AG04450 (cell line): ENCODE data around the gene CCDC196. TPM values are rescaled to one million over a fixed set of nuclear protein-coding genes. Genes with fewer than 3 reads are reported as not detected.

ENCODE experiments used
- CTCF ChIA-PET: fragments of 300-600, 350-600 bp; formaldehyde crosslinking; extraction: SDS; loops from one replicate; lab custom pipeline; 2022; ENCODE audit warnings: antibody characterized with exemption, inconsistent platforms; lab: Charles Lee
- POLR2A ChIA-PET: fragments of 350-600 bp; formaldehyde crosslinking; extraction: SDS; loops from one replicate; lab custom pipeline; 2021; ENCODE audit warnings: antibody characterized with exemption, inconsistent platforms; lab: Yijun Ruan, JAX
- DNase-seq: peaks from one replicate; pipeline ENCODE4 v3.0.0-alpha.2; 2011; ENCODE audit warnings: low read depth, low spot score
- H3K27ac ChIP-seq: one replicate; pipeline ENCODE4 v1.5.1; 2012; ENCODE audit warnings: low read depth, low read length, control low read depth
- H3K27me3 ChIP-seq: one replicate; pipeline ENCODE4 v1.6.0; 2012; ENCODE audit warnings: low read length; ENCODE audit not compliant: control insufficient read depth, insufficient read depth
- H3K4me3 ChIP-seq: 2 replicates; pipeline ENCODE4 v1.5.1; 2011; ENCODE audit warnings: mild to moderate bottlenecking, low read depth, low read length, control low read depth
- H3K9me3 ChIP-seq: 2 replicates; pipeline ENCODE4 v1.5.1; 2012; ENCODE audit warnings: low read length; ENCODE audit not compliant: control insufficient read depth, insufficient read depth
- CTCF ChIP-seq: IDR thresholded peaks from 2 replicates; pipeline ENCODE4 v1.5.1; 2011; ENCODE audit warnings: low read depth, low read length, control low read depth, inconsistent platforms
- polyA plus RNA-seq: library from polyadenylated mRNA; depleted of rRNA; stranded (reverse); fragments of >200 nt; gene quantifications from 2 replicates; pipeline ENCODE4 v1.2.3, GENCODE V29; 2011

The CCDC196 gene
- polyA plus RNA-seq, 1 experiment = not detected

DNA sequence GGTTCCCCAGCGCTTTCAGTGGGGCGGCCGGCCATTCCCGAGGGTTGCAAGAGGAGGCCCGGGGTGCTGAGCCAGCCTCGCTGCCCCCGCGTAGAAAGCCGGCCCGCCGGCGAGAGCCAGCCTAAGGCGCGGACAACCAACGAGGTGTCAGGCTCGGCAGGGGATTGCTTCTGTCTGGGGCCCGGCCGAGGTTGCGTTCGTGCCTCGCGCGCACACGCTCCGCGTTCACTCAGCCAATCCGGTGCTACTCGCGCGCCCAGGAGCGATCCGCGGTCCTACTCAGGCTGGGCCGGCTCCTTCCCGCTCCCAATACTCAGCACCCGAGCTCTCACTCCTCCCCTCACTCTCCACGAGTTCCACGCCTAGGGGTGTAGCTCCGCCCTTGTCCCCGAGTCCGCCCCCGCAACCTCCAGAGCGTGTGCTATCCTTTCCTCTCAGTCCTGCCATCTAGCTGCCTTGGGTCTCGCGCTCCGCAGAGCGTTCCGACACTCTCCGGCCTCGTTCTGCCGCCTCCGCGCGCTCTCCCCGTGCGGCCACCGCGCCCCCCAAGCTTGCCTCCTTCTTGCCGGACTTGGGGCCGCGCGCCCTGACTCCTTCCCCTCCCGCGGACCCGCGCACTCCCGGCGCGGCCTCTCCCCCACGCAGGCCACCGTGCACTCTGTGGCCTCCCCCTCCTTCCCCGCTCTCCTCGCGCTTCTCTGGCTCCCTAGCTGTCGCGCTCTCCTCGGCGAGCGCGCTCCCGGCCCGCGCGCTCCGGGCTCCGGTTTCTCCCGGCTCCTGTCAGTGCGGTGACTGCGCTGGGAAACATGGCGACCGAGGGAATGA lies 21.8 kb downstream of the CCDC196 start, which contains the start of gene GPHN:
GPHN (plus strand) TSS at position 426 of the 825 bp plus-strand sequence.
- Histone ChIP-seq H3K27me3 (no peaks in the 10 kb centered on the region), H3K9me3 (no peaks in the 10 kb centered on the region; the same call in 1 of the 2 replicates), H3K27ac (peak within 1 kb of the TSS; percentile 84), H3K4me3 (peak within 1 kb of the TSS; percentile 94)
- DNase-seq = peak; percentile 95
- ChIA-PET POLR2A (interaction anchor here (0.6 to 1.2 kb wide), 3 partner anchors 9 to 127 kb away, joined by 3 to 6 read pairs (median 5); no protein-coding TSS in a partner anchor), CTCF (interaction anchor here (0.5 to 3.1 kb wide), 9 partner anchors 10 to 1095 kb away, joined by 3 to 23 read pairs (median 3); no protein-coding TSS in a partner anchor)
- TF ChIP-seq CTCF = peak; percentile 40; the same call in 1 of the 2 replicates

GRCh38 chr14:66508547-66508845 lies 22.3 kb downstream of the CCDC196 start:
- peak overlapping the region; percentile 35 for H3K27ac ChIP-seq
- POLR2A ChIA-PET = interaction anchor here (0.6 to 1.2 kb wide), 3 partner anchors 10 to 127 kb away, joined by 3 to 6 read pairs (median 5); no protein-coding TSS in a partner anchor
- H3K9me3 ChIP-seq = no peaks in the 10 kb centered on the region; the same call in 1 of the 2 replicates
- CTCF ChIA-PET = interaction anchor here (0.5 to 3.1 kb wide), 3 partner anchors 11 to 753 kb away, joined by 3 to 23 read pairs (median 5); no protein-coding TSS in a partner anchor
- DNase-seq = no peak
- no peak for TF ChIP-seq CTCF
- H3K4me3 ChIP-seq = peak overlapping the region; percentile 94
- H3K27me3 ChIP-seq = no peaks in the 10 kb centered on the region

GRCh38 chr14:66508846-66509621 lies 22.9 kb downstream of the CCDC196 start:
- CTCF ChIA-PET = interaction anchor here (0.5 to 3.1 kb wide), 3 partner anchors 11 to 752 kb away, joined by 3 to 23 read pairs (median 5); no protein-coding TSS in a partner anchor
- DNase-seq = no peak
- POLR2A ChIA-PET = interaction anchor here (0.6 kb wide), 1 partner anchor 126 kb away, joined by 6 read pairs; no protein-coding TSS in a partner anchor
- H3K27ac ChIP-seq = no peak overlapping the region
- H3K9me3 ChIP-seq = no peaks in the 10 kb centered on the region; the same call in 1 of the 2 replicates
- H3K27me3 ChIP-seq = no peaks in the 10 kb centered on the region
- 0 out of 2 replicates have a peak, but pooled peaks have one; percentile 8 for TF ChIP-seq CTCF
- H3K4me3 ChIP-seq = peak overlapping the region; percentile 94

- POLR2A ChIA-PET = no interaction called here
- Histone ChIP-seq H3K9me3 (no peaks in the 10 kb centered on the region; the same call in 1 of the 2 replicates), H3K4me3 (peak overlapping the region; percentile 94), H3K27me3 (no peaks in the 10 kb centered on the region), H3K27ac (no peak overlapping the region)
- CTCF ChIA-PET = interaction anchor here (1.1 to 2.5 kb wide), 3 partner anchors 11 to 238 kb away, joined by 3 to 7 read pairs (median 5); no protein-coding TSS in a partner anchor
- no peak for TF ChIP-seq CTCF
- no peak for DNase-seq
Measured at GRCh38 chr14:66509874-66510273, 23.7 kb downstream of the CCDC196 start.
